GM18502 (cell line): Measurements from ENCODE around the gene ARPP21.

Experiments used
- ATAC-seq: cut with Tn5 transposase; IDR thresholded peaks from one replicate; pipeline ENCODE4 v1.9.1; 2021; ENCODE audit warnings: mild to moderate bottlenecking; ENCODE audit not compliant: unreplicated experiment, poor library complexity

ARPP21 gene

DNA sequence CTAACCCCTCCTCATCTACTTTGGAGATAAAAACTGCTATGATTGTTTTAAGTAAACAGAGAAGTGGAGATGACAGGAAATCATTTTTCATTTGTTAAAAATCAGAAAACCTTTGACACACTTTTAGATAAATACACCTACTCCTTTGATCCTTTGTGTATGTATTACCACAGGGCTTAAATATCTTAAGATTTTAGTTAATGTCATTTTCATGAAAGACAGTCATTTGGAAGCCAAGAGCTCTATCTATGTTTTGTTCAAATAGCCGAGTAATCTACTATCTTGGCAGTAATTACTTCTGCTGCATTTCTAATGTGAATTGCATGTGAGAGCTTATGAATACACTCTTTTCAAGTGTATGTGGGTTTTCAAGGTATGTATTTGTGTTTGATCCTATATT is 2.0 kb downstream of the ARPP21 start:
- ATAC-seq, result no peak

DNA sequence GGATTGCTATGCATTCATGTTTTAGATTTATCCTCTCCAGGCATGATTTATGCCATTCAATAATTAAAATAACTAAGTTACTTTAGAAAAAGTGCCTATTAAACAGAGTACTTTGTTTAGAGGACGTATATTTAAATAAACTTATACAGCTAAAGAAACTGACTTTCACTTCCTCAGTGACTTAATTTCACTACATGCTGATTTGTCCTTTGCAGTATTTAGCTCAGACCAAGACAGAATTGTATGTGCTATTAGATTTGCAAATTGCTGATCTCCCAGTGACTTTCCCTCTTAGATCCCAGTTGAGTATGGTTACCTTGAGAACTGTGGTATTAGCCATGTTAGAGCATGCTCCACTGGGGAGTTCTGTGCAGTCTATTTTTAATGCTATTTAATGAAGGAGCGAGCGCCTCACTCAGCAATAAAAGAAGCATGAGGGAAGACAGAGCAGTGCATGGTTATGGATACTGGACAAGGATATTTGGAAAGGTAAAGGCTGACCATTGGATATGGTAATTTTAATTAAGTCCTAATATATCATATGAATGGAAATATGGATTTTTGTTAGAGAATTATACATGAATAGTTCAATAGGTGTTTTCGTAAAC is 2.7 kb downstream of the ARPP21 start:
- ATAC-seq, result no peak

DNA sequence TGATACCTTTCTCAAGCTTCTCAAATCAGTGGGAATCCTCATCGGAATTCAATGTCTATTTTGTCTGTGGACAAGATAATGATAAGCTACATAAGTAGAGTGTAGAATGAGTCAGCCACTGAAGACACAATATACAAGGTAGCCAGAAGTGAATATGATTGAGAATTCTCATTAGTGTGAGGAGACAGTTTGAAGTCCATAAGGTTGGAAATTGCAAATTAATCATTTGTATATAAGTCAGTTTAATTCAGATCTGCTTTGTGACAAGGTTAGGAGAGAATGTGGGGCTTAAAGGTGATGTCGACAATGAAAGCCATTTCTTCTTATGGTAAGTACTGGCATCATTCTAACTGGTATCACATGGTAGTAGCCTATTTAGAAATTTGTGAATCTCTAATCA is 4.2 kb downstream of the ARPP21 start:
- no peak for ATAC-seq

DNA sequence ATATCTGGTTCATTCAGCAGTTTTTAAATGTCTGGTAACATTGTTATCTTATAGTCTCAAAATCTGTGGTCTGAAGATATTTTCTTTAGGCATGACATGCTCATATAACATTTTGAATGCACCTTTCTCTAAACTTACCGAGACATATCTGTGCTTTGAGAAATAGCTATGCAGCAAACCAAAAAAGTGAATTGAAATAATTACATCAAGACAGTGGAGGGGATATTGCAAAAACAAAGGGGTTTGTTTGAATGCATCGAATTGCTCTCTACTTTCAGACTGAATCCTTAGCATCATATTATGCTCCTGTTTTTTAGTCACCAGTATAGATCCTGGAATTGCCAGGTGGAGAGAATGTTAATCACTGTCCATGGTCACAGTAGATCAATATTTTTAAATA is 5.1 kb downstream of the ARPP21 start:
- no peak for ATAC-seq

DNA sequence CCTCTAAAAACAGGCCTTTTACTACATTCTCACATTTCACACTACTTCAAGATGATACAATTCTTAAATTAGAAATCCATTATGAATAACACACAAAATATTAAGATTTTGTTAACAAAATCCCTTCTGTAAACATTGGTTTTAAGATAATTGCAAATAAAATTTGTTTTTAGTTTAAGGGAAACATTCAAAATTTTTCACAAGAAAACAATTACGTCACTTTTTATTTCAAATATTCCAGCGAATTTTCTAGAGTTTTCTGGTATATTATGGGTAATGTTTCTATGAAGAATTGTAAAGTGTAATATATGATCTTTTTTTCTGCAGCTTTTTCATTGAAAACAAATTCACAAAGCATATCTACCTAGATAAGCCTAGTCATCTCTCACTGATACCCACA is 5.9 kb downstream of the ARPP21 start:
- ATAC-seq, result no peak

DNA sequence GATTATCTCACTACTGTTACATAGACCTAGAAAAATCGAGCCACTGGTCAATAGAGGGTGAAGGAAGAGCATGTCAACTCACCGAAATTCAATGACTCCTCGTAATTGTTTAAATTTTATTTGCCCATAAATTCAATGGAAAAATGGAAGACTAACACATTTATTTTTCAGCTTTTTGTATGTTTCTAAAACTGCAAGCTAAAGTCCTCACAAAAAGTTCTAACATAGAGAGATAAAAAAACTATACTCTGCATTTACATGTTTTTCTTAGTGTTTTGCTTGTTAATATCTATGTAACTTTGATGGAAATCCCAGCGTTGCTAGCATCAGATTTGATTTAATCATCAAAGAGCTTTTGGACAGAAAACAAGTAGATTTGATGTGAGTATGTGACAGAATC is 6.8 kb downstream of the ARPP21 start:
- ATAC-seq, result no peak

DNA sequence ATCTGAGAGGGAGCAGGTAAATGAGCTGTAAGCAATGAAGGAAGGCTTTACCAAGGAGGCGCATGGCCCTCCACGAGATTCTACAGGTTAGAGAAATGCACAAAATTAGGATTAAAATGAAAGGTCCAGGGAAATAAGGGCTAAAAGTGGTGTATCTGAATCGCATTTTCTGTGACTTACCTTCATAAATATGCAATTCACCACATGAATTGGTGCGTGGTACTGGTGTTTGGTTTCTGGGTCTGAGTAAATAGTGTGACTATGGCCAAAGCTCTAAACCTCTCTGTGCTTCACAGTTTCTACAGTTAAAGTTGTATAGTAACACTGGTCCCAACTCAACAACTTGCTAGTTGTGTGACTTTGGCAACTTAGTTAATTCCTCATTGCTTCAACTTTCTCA is 8.1 kb downstream of the ARPP21 start:
- no peak for ATAC-seq

DNA sequence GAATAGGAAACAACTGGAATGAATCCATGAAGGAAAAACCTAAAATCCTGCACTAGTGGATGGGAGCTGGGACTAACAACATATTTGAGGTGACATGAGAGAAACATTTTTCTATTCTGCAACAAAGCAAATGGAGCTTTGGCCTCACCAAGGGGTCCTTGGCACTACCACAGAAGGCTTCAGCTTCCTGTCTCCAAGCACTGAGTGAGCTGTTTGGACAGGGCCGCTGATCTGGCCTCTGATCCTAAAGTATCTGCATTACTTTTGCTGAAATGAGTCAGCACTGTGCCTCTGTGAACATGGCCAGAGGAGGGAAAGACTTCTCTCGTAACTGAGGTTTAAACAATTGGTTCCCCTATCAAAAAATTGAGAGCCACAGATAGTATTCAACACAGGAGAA is 9.0 kb downstream of the ARPP21 start:
- ATAC-seq, result no peak

DNA sequence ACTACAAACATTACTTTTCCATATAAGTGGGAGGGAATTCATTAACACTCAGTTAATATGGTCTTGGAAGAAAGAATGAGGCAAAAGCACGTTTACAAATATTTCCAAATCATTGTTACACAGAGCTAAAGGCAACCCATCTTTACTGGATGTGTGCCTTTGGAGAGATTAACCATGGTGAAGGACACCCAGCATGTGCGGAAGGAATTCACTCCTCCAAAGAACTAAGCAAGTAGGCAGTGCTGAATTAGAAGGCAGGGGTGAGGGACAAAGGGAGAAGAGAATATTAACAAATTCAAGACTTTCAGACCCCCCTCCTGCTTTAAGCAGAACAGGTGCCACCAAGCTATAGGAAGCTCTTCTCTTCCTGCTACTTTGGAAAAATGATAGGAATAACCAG is 10.1 kb downstream of the ARPP21 start:
- ATAC-seq, result no peak

DNA sequence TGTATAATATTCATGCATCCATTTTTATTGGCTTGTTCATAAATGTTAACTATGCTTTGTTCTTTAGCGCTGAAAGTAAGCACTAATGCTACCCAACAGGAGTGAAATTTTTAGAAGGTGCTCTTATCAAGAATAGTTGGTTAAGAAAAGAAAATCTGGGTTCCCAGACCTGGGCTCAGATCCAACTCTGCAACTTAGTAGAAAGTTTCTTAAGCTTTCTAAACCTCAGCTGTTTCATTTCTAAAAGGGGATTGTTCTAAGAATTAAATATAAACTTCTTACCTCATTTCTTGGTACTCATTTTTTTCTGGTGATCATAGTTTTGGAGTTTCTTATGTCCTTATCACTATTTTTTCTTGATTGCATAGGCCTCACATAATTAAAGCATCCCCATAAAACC is 12.1 kb downstream of the ARPP21 start:
- peak; percentile 59 for ATAC-seq

DNA sequence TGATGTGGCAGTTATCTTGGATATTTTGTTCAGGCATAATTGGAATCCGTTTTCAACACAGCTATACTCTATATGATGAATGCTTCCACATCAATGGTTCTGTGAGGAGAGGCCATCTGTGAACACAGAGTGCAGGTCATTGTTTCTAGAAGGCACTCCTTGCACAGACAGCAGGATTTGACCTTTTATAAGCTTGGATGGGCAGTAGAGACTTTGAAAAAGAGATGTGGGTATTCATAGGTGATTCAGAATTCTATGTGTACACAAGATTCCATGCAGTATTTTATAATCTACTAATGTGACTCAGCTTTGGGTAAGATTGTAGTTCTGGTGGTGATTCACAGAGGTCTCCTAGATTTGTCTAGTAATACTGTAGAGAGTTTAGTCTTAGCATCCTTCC is 12.5 kb downstream of the ARPP21 start:
- ATAC-seq, result peak; percentile 38

DNA sequence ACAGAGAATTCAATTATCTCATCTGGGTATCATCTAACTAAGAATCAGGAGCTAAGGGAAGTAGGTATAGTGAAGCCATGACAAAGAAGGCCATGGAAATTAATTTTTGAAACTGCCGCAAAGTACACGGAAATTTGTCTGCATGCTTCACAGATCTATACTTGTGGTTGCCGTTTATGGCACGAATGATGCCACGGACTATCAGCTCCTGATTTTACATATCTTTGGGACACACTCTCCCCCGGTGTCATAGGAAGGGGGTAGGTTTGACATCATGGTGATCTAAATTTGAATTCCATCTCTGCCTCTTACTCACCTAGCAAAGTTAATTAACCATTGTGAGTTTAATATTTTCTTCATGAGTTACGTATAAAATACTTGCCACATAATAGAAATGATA is 14.0 kb downstream of the ARPP21 start:
- ATAC-seq, result no peak

DNA sequence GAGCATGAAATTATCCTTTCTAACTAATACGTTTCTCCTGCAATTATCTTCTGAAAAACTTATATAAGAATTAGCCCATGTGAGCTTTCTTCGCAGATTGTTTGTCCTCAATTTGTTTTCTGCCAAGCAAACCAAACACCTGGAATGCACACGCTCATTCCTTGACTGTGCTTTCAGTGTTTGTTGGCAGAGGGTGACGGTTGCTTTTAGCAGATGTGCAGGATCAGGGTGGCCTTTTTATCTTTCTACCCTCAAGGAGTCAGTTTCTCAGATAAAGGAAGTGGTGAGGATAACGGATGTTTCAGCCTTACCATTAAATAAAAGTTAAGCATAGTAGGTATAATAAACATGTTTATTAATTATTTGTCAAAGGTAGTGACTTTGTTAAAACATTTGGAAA is 15.2 kb downstream of the ARPP21 start:
- no peak for ATAC-seq

DNA sequence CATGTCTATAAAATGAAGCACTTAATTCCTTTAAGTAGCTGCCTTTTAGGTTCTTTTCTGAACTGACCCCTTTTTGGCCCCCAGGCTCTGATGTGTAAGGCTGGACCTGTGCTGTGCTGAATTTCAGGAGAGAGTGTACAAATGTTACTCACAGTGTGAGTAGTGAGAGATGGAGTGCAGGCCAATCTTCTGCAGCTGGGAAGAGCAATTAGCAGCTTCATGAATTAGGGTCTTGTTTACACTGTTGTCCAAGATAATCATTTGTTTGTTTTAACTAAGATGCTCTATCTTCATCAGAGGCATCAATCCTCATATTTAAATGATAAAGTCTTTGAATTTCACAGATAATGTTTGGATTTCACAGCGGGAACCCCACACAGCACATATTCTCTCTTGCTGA is 19.4 kb downstream of the ARPP21 start:
- ATAC-seq, result no peak

DNA sequence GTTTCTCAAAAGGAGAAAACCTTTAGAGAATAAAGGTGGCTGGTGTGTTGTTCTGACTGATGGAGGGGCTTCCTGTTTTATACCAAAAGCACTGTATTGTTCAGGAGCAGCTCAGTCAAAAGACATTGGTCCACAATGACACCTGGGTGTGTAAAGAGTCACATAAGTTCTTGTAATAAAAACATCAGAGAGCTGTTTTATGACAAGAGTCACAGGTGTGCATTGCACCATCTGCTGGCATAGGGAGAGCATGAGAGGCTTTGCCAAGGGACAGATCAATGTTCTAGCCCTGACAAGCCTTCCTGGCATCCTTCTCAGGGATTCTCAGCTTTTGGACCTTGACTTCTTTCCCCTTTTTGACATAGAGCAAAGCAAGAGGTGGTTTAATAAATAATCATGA is 20.4 kb downstream of the ARPP21 start:
- ATAC-seq, result peak; percentile 35

DNA sequence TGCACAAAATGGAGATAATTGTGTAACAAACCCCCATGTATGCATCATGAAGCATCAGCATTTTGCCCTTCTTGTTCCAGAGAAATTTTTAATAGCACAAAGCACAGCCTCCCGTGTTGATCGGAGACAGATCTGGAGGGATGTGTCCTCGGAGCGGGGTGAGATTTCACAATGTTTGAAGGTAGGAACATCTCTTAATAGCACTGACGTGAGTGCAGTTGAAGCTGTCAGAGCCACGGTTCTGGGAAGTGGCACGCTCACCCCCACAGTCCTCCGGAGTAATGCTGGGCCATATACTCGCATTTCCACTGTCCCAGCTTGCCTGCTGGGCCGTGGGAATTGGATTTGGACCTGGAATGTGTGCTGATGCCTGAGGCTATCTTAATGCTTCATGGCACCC is 24.1 kb downstream of the ARPP21 start:
- no peak for ATAC-seq

DNA sequence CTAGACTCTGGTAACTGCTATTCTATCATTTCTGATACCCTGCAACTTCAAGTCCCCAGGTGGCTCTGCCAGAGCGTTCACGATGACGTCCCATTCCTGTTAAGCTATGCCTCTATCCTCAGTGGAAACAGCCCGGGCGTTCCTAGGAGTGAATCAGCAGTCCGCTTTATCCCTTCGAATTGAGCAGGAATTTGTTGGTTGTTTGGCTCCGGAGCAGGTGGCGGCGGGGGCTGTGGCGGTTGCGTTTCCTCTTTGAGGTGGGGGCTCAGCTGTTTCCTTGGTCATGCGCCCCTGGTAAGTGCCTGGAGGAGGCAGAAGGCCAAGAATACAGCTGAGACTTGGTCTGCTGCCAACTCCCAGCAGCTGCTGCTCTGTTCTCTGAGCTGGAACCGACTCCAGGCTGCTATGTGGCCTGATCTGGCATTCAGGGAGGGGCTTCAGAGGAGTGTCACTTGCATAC is 25.2 kb downstream of the ARPP21 start:
- ATAC-seq, result peak; percentile 90

DNA sequence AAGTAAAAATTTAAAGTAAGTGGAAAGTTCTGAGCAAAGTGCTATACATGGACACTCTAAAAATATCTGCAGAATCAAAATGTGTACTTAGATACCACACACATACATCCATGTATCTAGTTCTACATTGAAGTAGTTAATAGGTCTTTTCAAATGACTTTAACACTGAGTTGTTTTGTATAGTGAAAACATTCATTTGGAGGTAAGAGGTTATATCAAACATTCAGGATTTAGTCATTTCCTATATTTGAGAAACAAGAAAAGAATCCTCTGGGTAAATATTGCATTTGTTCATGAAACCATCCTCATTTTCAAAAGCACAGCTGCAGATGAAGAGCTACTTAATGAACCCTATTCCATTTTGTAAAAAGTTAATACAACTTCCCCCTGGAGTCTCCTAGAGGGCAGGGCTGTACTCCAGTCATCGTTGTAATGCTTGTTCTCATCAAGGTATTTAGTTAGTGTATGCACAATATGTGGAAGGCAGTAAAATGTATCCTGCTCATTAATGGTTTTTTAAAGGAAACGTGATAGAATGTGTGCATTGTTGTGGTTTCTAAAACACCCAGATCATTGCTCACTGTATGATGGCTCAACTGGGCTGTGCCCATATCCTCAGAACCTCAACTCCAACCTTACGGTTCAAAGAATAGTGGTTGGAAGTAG is 26.2 kb downstream of the ARPP21 start:
- no peak for ATAC-seq

DNA sequence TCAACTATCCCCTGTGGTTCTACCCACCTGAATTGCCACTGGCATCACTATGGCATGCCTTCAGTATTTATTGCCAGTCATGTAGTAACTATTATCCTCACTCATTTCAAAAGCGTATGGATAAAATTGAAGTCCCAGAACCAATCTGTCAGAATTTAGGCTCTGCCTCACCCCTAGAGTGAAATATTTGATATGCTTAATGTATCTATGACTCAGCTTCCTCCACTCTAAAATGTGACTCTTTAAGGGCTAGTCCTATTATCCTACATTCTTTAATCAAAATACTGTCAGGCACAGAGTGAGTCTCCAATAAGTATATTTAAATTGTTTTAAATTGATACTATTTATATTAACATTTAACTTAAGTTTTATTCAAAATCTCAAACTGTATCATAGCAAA is 27.6 kb downstream of the ARPP21 start:
- no peak for ATAC-seq

DNA sequence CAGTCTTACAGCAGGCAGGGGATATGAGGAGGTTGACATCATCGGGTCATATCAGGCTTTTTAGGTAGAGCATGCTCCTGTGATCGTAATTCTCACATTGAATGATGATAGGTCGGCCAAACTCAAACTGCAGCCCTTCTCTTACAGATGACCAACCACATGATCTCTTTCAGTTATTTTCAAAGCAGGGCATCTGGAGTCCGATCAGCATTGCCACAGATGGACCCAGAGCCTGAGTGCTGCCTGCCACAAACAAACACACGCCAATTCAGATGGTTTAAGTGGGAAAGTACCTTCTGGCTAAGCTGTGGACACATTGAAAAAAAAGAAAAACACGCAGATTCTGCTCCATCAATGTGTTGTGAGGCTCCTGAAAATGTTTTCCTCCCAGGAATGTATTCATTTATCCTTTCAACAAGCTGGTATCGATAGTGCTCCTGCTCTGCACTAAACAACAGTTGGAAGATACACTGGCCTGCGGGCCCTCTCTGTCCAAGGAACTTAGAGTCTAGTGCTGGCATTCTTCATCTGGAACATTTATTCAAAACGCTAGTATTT is 31.2 kb downstream of the ARPP21 start:
- no peak for ATAC-seq

DNA sequence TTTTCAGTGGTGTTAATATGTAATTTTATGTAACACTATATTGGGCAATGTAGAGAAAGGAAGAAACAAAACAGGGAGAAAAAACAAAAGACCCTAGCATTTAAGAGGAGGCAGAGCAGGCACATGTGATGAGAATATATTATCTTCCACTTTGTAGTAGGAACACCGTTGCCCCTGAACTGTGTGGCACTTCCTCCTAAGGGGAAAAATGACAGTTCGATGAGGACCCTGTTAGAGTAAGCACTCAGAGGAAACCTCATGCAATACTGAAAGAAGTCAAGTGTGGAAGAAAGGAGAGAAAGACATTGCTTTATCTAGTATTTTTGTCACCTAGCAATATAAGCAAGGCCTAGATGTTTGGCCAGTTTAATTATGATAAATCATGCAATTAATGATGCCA is 32.2 kb downstream of the ARPP21 start:
- no peak for ATAC-seq

DNA sequence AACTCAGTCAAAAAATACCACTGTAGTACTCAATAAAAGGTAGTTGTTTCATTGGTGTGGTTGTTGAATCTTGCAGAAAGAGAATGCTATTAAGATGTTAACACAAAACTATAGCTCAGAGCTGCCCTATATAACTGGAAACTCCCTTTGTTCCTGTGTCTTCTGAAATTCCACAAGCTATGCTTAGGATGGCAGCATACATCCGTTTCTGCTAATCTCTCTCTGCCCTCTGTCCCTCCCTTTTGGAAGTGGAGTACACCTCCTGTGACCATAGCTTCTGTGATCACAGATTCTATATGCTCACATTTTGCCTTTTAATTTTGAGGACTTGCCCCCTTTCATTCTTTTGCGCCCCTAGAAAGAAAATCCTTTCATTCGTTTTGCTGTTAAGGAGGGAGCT is 33.7 kb downstream of the ARPP21 start:
- ATAC-seq, result no peak
